Astrocyte (in vitro differentiated cells and primary cell): ENCODE measurements around the gene COL6A6. TPM values are rescaled to one million over a fixed set of nuclear protein-coding genes. Genes with fewer than 3 reads are reported as not detected.

Experiments
- DNase-seq: peaks from one replicate; pipeline ENCODE4 v3.0.0-alpha.2; 2010; ENCODE audit warnings: low read depth
- FAIRE-seq: peaks from 2 replicates; lab custom pipeline; 2011; peaks lifted over from hg19 to GRCh38; lab: Jason Lieb, UNC
- H2AFZ ChIP-seq: 2 replicates; pipeline ENCODE4 v1.6.0; 2012; ENCODE audit warnings: low read depth, low read length, inconsistent platforms
- H3K27ac ChIP-seq: 2 replicates; pipeline ENCODE4 v1.5.1; 2011; ENCODE audit warnings: low read depth, low read length, inconsistent platforms
- H3K27me3 ChIP-seq: 2 replicates; pipeline ENCODE4 v1.6.0; 2011; ENCODE audit warnings: low read length, inconsistent platforms; ENCODE audit not compliant: insufficient read depth
- H3K36me3 ChIP-seq: 2 replicates; pipeline ENCODE4 v1.5.1; 2011; ENCODE audit warnings: low read length, inconsistent platforms; ENCODE audit not compliant: insufficient read depth
- H3K4me1 ChIP-seq: 2 replicates; pipeline ENCODE4 v1.5.1; 2011; ENCODE audit warnings: low read length, inconsistent platforms; ENCODE audit not compliant: insufficient read depth
- H3K4me2 ChIP-seq: 2 replicates; pipeline ENCODE4 v1.6.0; 2012; ENCODE audit warnings: low read length, inconsistent platforms
- H3K4me3 ChIP-seq: 2 replicates; pipeline ENCODE4 v1.5.1; 2011; ENCODE audit warnings: low read depth, mild to moderate bottlenecking, low read length, inconsistent platforms; ENCODE audit not compliant: insufficient read depth
- H3K79me2 ChIP-seq: 2 replicates; pipeline ENCODE4 v1.6.0; 2012; ENCODE audit warnings: mild to moderate bottlenecking, low read length, inconsistent platforms; ENCODE audit not compliant: insufficient read depth
- H3K9ac ChIP-seq: 2 replicates; pipeline ENCODE4 v1.6.0; 2012; ENCODE audit warnings: mild to moderate bottlenecking, low read length, inconsistent platforms
- H3K9me3 ChIP-seq: 2 replicates; pipeline ENCODE4 v1.5.1; 2012; ENCODE audit warnings: low read depth, mild to moderate bottlenecking, low read length, inconsistent platforms; ENCODE audit not compliant: insufficient read depth
- H4K20me1 ChIP-seq: 2 replicates; pipeline ENCODE4 v1.6.0; 2012; ENCODE audit warnings: low read length, inconsistent platforms; ENCODE audit not compliant: insufficient read depth
- H3K27ac Mint-ChIP-seq: one replicate; pipeline ENCODE4 v1.8.0; 2021; ENCODE audit warnings: mild to moderate bottlenecking, mixed read lengths; ENCODE audit not compliant: unreplicated experiment
- H3K27me3 Mint-ChIP-seq: one replicate; pipeline ENCODE4 v1.8.0; 2021; ENCODE audit warnings: low read depth, mixed read lengths; ENCODE audit not compliant: unreplicated experiment
- H3K36me3 Mint-ChIP-seq: one replicate; pipeline ENCODE4 v1.8.0; 2021; ENCODE audit warnings: low read depth, mixed read lengths; ENCODE audit not compliant: unreplicated experiment
- H3K4me1 Mint-ChIP-seq: one replicate; pipeline ENCODE4 v1.8.0; 2021; ENCODE audit warnings: low read depth, mixed read lengths; ENCODE audit not compliant: unreplicated experiment
- H3K4me3 Mint-ChIP-seq: one replicate; pipeline ENCODE4 v1.8.0; 2021; ENCODE audit warnings: mild to moderate bottlenecking, moderate library complexity, mixed read lengths; ENCODE audit not compliant: unreplicated experiment
- H3K9me3 Mint-ChIP-seq: one replicate; pipeline ENCODE4 v1.8.0; 2021; ENCODE audit warnings: mild to moderate bottlenecking, mixed read lengths; ENCODE audit not compliant: unreplicated experiment
- CTCF ChIP-seq: IDR thresholded peaks from 2 replicates; pipeline ENCODE4 v1.5.1; 2011; ENCODE audit warnings: low read depth, mild to moderate bottlenecking, inconsistent platforms, low read length, moderate library complexity; ENCODE audit not compliant: insufficient read depth
- EZH2 ChIP-seq: IDR thresholded peaks from 2 replicates; pipeline ENCODE4 v1.6.1; 2012; ENCODE audit warnings: mild to moderate bottlenecking, low read length, inconsistent platforms; ENCODE audit not compliant: insufficient read depth
- total RNA-seq: library from RNA; stranded (reverse); gene quantifications from 2 replicates; pipeline ENCODE4 v1.2.1, GENCODE V29; 2021

The COL6A6 gene
- total RNA-seq, 1 donor from 2014 or later = 0.09 TPM

- Mint-ChIP-seq H3K36me3 (no peaks in the 10 kb centered on the region), H3K4me1 (no peaks in the 10 kb centered on the region), H3K4me3 (no peak overlapping the region), H3K27ac (no peak overlapping the region), H3K27me3 (no peaks in the 10 kb centered on the region), H3K9me3 (no peaks in the 10 kb centered on the region)
- Histone ChIP-seq H3K27ac (no peak overlapping the region), H3K4me1 (no peaks in the 10 kb centered on the region), H3K36me3 (no peaks in the 10 kb centered on the region), H4K20me1 (no peaks in the 10 kb centered on the region), H3K79me2 (no peaks in the 10 kb centered on the region), H3K4me3 (no peak overlapping the region), H2AFZ (no peak overlapping the region), H3K9ac (no peak overlapping the region), H3K9me3 (no peaks in the 10 kb centered on the region), H3K27me3 (no peaks in the 10 kb centered on the region), H3K4me2 (no peak overlapping the region)
- FAIRE-seq (no peak), DNase-seq (no peak)
- no peak for TF ChIP-seq CTCF
- TF ChIP-seq EZH2 = no peak
These were observed 48.2 kb downstream of the COL6A6 start for GRCh38 chr3:130565224-130565623.

Other genes with a start within 250 kb of the COL6A6 start
- 0.02 and 0.05 TPM in 2 replicates for gene COL6A5, start 171.5 kb upstream of the COL6A6 start, total RNA-seq
- 22.2 and 26.4 TPM in 2 replicates for gene PIK3R4, start 229.7 kb downstream of the COL6A6 start, total RNA-seq